Activated CD4-positive, alpha-beta T cell treated with anti-CD3 and anti-CD28 coated beads for 36 hours (primary cell): ENCODE measurements around the gene GNAT1. TPM values are rescaled to one million over a fixed set of nuclear protein-coding genes. Genes with fewer than 3 reads are reported as not detected.
"Not testable (repeated sequence)": the region's sequence is repeated elsewhere in the genome, so short reads cannot be mapped to it uniquely, and the experiment has no call there.

ENCODE experiments used
- ATAC-seq: fragments of 200-7000 bp; cut with Tn5 transposase; one replicate; pipeline ENCODE4 v1.10.0; 2021; ENCODE audit warnings: mild to moderate bottlenecking, moderate library complexity
- CTCF ChIA-PET: fragments of 350-600 bp; sonication (Branson Sonifier 250); formaldehyde crosslinking; loops from one replicate; lab custom pipeline; 2021; ENCODE audit warnings: antibody characterized with exemption; lab: Charles Lee
- POLR2A ChIA-PET: fragments of 350-600 bp; sonication (Branson Sonifier 250); formaldehyde crosslinking; loops from one replicate; lab custom pipeline; 2021; ENCODE audit warnings: antibody characterized with exemption, inconsistent platforms; lab: Charles Lee
- DNase-seq: peaks from one replicate; pipeline ENCODE4 v3.0.0-alpha.2; 2020
- H3K27ac Mint-ChIP-seq: one replicate; pipeline ENCODE4 v1.8.0; 2021; ENCODE audit warnings: mixed read lengths
- H3K27me3 Mint-ChIP-seq: one replicate; pipeline ENCODE4 v1.8.0; 2021; ENCODE audit warnings: mixed read lengths
- H3K36me3 Mint-ChIP-seq: one replicate; pipeline ENCODE4 v1.8.0; 2021; ENCODE audit warnings: low read depth, mixed read lengths
- H3K4me1 Mint-ChIP-seq: one replicate; pipeline ENCODE4 v1.8.0; 2021; ENCODE audit warnings: mixed read lengths
- H3K4me3 Mint-ChIP-seq: one replicate; pipeline ENCODE4 v1.8.0; 2021; ENCODE audit warnings: mild to moderate bottlenecking, moderate library complexity, mixed read lengths
- H3K9me3 Mint-ChIP-seq: one replicate; pipeline ENCODE4 v1.8.0; 2021; ENCODE audit warnings: low read depth, mixed read lengths
- intact Hi-C, 2 experiments: fragments of 100-400 bp; cut with DNase I in 1 of 2; cut with micrococcal nuclease in 1 of 2; formaldehyde crosslinking; loops; one replicate each; pipeline versions ENCODE4 v1.14.2 to v1.15.1; 2022 to 2024; cut with DNase I, micrococcal nuclease
- microRNA-seq: library from miRNA; unstranded; fragments of <30 nt; microRNA quantifications from one replicate; pipeline ENCODE4 v1.2.0, GENCODE V29; 2021; ENCODE audit warnings: borderline replicate concordance
- total RNA-seq, 2 experiments: library from RNA; stranded (reverse); gene quantifications; one replicate each; pipeline ENCODE4 v1.2.3, GENCODE V29; 2021

The GNAT1 gene
- total RNA-seq, 2 experiments from 2014 or later = 0.14 TPM; not detected in 1

GRCh38 chr3:50242381-50242770, 51.0 kb downstream of the GNAT1 start:
- DNase-seq = peak; percentile 64
- Mint-ChIP-seq H3K4me1 (peaks cover 84% of the 10 kb centered on the region), H3K27me3 (no peaks in the 10 kb centered on the region), H3K9me3 (no peaks in the 10 kb centered on the region), H3K4me3 (peak overlapping the region; percentile 62), H3K36me3 (peaks cover 26% of the 10 kb centered on the region), H3K27ac (peak overlapping the region; percentile 95)
- ChIA-PET CTCF (interaction anchor here (1.0 to 4.2 kb wide), 5 partner anchors 11 to 123 kb away, joined by 3 to 28 read pairs (median 6); no protein-coding TSS in a partner anchor), POLR2A (interaction anchor here (0.5 to 1.2 kb wide), 3 partner anchors 9 to 94 kb away, joined by 3 to 5 read pairs (median 4); no protein-coding TSS in a partner anchor)
- intact Hi-C loops = no loop called here
- ATAC-seq = no peak

- no peaks in the 10 kb centered on the region for H3K27me3 Mint-ChIP-seq
- intact Hi-C loops = no loop called here
- ChIA-PET CTCF (interaction anchor here (0.8 to 4.2 kb wide), 11 partner anchors 8 to 94 kb away, joined by 3 to 28 read pairs (median 6); partner anchors contain the start of genes GNAI2 and IFRD2), POLR2A (interaction anchor here (0.6 to 1.2 kb wide), 2 partner anchors 17 to 53 kb away, joined by 3 to 5 read pairs; no protein-coding TSS in a partner anchor)
- H3K4me3 Mint-ChIP-seq = peak overlapping the region; percentile 62
- peaks cover 86% of the 10 kb centered on the region for H3K4me1 Mint-ChIP-seq
- no peaks in the 10 kb centered on the region for H3K9me3 Mint-ChIP-seq
- H3K27ac Mint-ChIP-seq = peak overlapping the region; percentile 95
- ATAC-seq (no peak), DNase-seq (peak; percentile 73)
- peaks cover 22% of the 10 kb centered on the region for H3K36me3 Mint-ChIP-seq
Measured at GRCh38 chr3:50242851-50243542, 51.6 kb downstream of the GNAT1 start.

- POLR2A ChIA-PET = interaction anchor here (1.2 kb wide), 1 partner anchor 17 kb away, joined by 5 read pairs; no protein-coding TSS in a partner anchor
- DNase-seq (no peak), ATAC-seq (no peak)
- Mint-ChIP-seq H3K9me3 (no peaks in the 10 kb centered on the region), H3K36me3 (peaks cover 20% of the 10 kb centered on the region), H3K27ac (peak overlapping the region; percentile 95), H3K4me1 (peaks cover 86% of the 10 kb centered on the region), H3K4me3 (no peak overlapping the region), H3K27me3 (no peaks in the 10 kb centered on the region)
- intact Hi-C loops = no loop called here
- CTCF ChIA-PET = interaction anchor here (0.8 to 4.2 kb wide), 12 partner anchors 8 to 94 kb away, joined by 3 to 28 read pairs (median 6); partner anchors contain the start of genes GNAI2 and IFRD2
Measured at GRCh38 chr3:50243543-50243895, 52.1 kb downstream of the GNAT1 start.

GRCh38 chr3:50244813-50245212, 53.4 kb downstream of the GNAT1 start:
- H3K4me1 Mint-ChIP-seq = peaks cover 82% of the 10 kb centered on the region
- H3K27me3 Mint-ChIP-seq, ATAC-seq, intact Hi-C loops, H3K9me3 Mint-ChIP-seq: not testable (repeated sequence)
- CTCF ChIA-PET = interaction anchor here (1.1 to 4.2 kb wide), 6 partner anchors 10 to 71 kb away, joined by 3 to 28 read pairs (median 12); partner anchors contain the start of gene GNAI2
- H3K36me3 Mint-ChIP-seq = peaks cover 17% of the 10 kb centered on the region
- H3K4me3 Mint-ChIP-seq = peak overlapping the region; percentile 75
- DNase-seq = peak; percentile 38
- peak overlapping the region; percentile 95 for H3K27ac Mint-ChIP-seq
- POLR2A ChIA-PET = interaction anchor here (1.0 kb wide), 1 partner anchor 9 kb away, joined by 3 read pairs; no protein-coding TSS in a partner anchor

GRCh38 chr3:50245251-50245745, 53.9 kb downstream of the GNAT1 start:
- Mint-ChIP-seq H3K27ac (peak overlapping the region; percentile 95), H3K27me3 (no peaks in the 10 kb centered on the region), H3K36me3 (peaks cover 21% of the 10 kb centered on the region), H3K4me3 (peak overlapping the region; percentile 75), H3K9me3 (no peaks in the 10 kb centered on the region), H3K4me1 (peaks cover 82% of the 10 kb centered on the region)
- DNase-seq (peak; percentile 27), ATAC-seq (no peak)
- intact Hi-C loops = no loop called here
- POLR2A ChIA-PET = no interaction called here
- CTCF ChIA-PET = interaction anchor here (2.6 to 2.9 kb wide), 2 partner anchors 19 to 51 kb away, joined by 13 to 15 read pairs; no protein-coding TSS in a partner anchor

- ATAC-seq (peak; percentile 76), DNase-seq (peak; percentile 98)
- POLR2A ChIA-PET = interaction anchor here (0.7 to 1.6 kb wide), 7 partner anchors 8 to 74 kb away, joined by 3 to 9 read pairs (median 6); partner anchors contain the start of gene GNAI2
- intact Hi-C loops = loop anchor here (1.0 to 2.0 kb wide), 9 partner anchors 8 to 91 kb away; partner anchors contain the start of genes HYAL3 (in 1 of the 2), IFRD2 (in 1 of the 2) and NAA80 (in 1 of the 2)
- Mint-ChIP-seq H3K4me3 (peak overlapping the region; percentile 75), H3K27me3 (no peaks in the 10 kb centered on the region), H3K4me1 (peaks cover 84% of the 10 kb centered on the region), H3K36me3 (peaks cover 23% of the 10 kb centered on the region), H3K27ac (peak overlapping the region; percentile 95), H3K9me3 (no peaks in the 10 kb centered on the region)
- CTCF ChIA-PET = interaction anchor here (0.6 to 3.6 kb wide), 27 partner anchors 9 to 321 kb away, joined by 3 to 76 read pairs (median 5); partner anchors contain the start of genes C3orf18, GNAI2, GNAT1 and HYAL3
Measured at GRCh38 chr3:50245831-50246516, 54.6 kb downstream of the GNAT1 start.

GRCh38 chr3:50246517-50246954, 55.1 kb downstream of the GNAT1 start:
- no peaks in the 10 kb centered on the region for H3K27me3 Mint-ChIP-seq
- CTCF ChIA-PET = interaction anchor here (0.6 to 3.6 kb wide), 30 partner anchors 10 to 569 kb away, joined by 3 to 76 read pairs (median 5); partner anchors contain the start of genes C3orf18, GNAI2, GNAT1 and HYAL3
- peak overlapping the region; percentile 95 for H3K27ac Mint-ChIP-seq

More at GRCh38 chr3:50246517-50246954, 55.1 kb downstream of the GNAT1 start:
- ATAC-seq (peak; percentile 82), DNase-seq (peak; percentile 93)
- intact Hi-C loops = loop anchor here (1.0 to 2.0 kb wide), 9 partner anchors 8 to 91 kb away; partner anchors contain the start of genes HYAL3 (in 1 of the 2), IFRD2 (in 1 of the 2) and NAA80 (in 1 of the 2)
- H3K36me3 Mint-ChIP-seq = peaks cover 28% of the 10 kb centered on the region
- peaks cover 84% of the 10 kb centered on the region for H3K4me1 Mint-ChIP-seq
- no peaks in the 10 kb centered on the region for H3K9me3 Mint-ChIP-seq
- peak overlapping the region; percentile 75 for H3K4me3 Mint-ChIP-seq
- POLR2A ChIA-PET = interaction anchor here (0.6 to 1.6 kb wide), 8 partner anchors 8 to 142 kb away, joined by 3 to 9 read pairs (median 5); partner anchors contain the start of gene GNAI2

Small RNA genes within 50 kb of the gene (microRNA-seq; reads per million reads assigned to microRNA genes)
- gene MIR566 (not detected), gene MIR5787 (not detected)

Other genes with a start within 250 kb of the GNAT1 start
- gene RBM5, start 102.7 kb upstream of the GNAT1 start, total RNA-seq = 100 to 1,000 TPM; 118 to 131 TPM
- gene SEMA3F, start 36.3 kb upstream of the GNAT1 start, total RNA-seq = under 1 TPM; 0.25 to 0.46 TPM
- gene SLC38A3, start 13.7 kb downstream of the GNAT1 start, total RNA-seq = under 1 TPM in 1 of 2 experiments, not detected in 1; 0.12 TPM
- 100 to 1,000 TPM; 280 to 341 TPM for gene GNAI2, start 44.6 kb downstream of the GNAT1 start, total RNA-seq
- 1 to 10 TPM; 1.6 to 2.1 TPM for gene SEMA3B, start 77.5 kb downstream of the GNAT1 start, total RNA-seq
- not detected for gene LSMEM2, start 87.5 kb downstream of the GNAT1 start, total RNA-seq
- gene IFRD2, start 100.8 kb downstream of the GNAT1 start, total RNA-seq = 100 to 1,000 TPM; 100 to 125 TPM
- gene HYAL3, start 107.8 kb downstream of the GNAT1 start, total RNA-seq = 1 to 10 TPM; 4.5 to 5.4 TPM
- gene NAA80, start 107.8 kb downstream of the GNAT1 start, total RNA-seq = 10 to 100 TPM; 17.6 to 18.7 TPM
- gene HYAL1, start 112.0 kb downstream of the GNAT1 start, total RNA-seq = under 1 TPM in 1 of 2 experiments, not detected in 1; 0.37 TPM
- 1 to 10 TPM; 4.7 to 5.1 TPM for gene HYAL2, start 131.1 kb downstream of the GNAT1 start, total RNA-seq
- gene TUSC2, start 136.6 kb downstream of the GNAT1 start, total RNA-seq = 10 to 100 TPM; 15.0 to 17.1 TPM
- gene RASSF1, start 149.2 kb downstream of the GNAT1 start, total RNA-seq = 10 to 100 TPM; 30.8 to 50.7 TPM
- 1 to 10 TPM; 1.0 to 1.3 TPM for gene ZMYND10, start 154.1 kb downstream of the GNAT1 start, total RNA-seq
- gene NPRL2, start 159.2 kb downstream of the GNAT1 start, total RNA-seq = 10 to 100 TPM; 42.5 to 43.0 TPM
- gene CYB561D2, start 159.3 kb downstream of the GNAT1 start, total RNA-seq = 10 to 100 TPM; 10.3 to 14.3 TPM
- gene TMEM115, start 167.9 kb downstream of the GNAT1 start, total RNA-seq = 10 to 100 TPM; 13.1 to 16.1 TPM